Sigmoid colon (tissue), 7 donors: ENCODE data around the gene TMEM108. TPM values are rescaled to one million over a fixed set of nuclear protein-coding genes. Genes with fewer than 3 reads are reported as not detected.

Experiments
- DNase-seq: peaks from one replicate; pipeline ENCODE4 v3.0.0-alpha.2; 2019
- H3K27ac ChIP-seq, 4 donors: fragments of 200-600 bp; sonication (generic); one replicate each; pipeline ENCODE4 v1.5.1; 2016 to 2019; ENCODE audit warnings: mild to moderate bottlenecking in 1 of 4
- H3K27me3 ChIP-seq, 3 donors: fragments of 200-600 bp; sonication (generic); one replicate each; pipeline ENCODE4 v1.5.1; 2019; ENCODE audit warnings: mild to moderate bottlenecking in 1 of 3
- H3K36me3 ChIP-seq, 4 donors: fragments of 200-600 bp; sonication (generic); one replicate each; pipeline ENCODE4 v1.5.1; 2016 to 2019
- H3K4me1 ChIP-seq, 4 donors: fragments of 200-600 bp; sonication (generic); one replicate each; pipeline ENCODE4 v1.5.1; 2017 to 2019
- H3K4me3 ChIP-seq, 4 donors: fragments of 200-600 bp; sonication (generic); one replicate each; pipeline ENCODE4 v1.5.1; 2017 to 2019; ENCODE audit warnings: mild to moderate bottlenecking in 2 of 4, moderate library complexity in 1 of 4
- H3K9me3 ChIP-seq, 4 donors: fragments of 200-600 bp in 3 of 4; sonication (generic) in 3 of 4; one replicate each; pipeline versions ENCODE4 v1.5.1 to v1.6.1; 2013 to 2019
- CTCF ChIP-seq, 4 experiments: fragments of 450-650 bp in 3 of 4; fragments of 200-600 bp in 1 of 4; IDR thresholded peaks; one replicate each; pipeline ENCODE4 v1.5.1; 2016 to 2019; ENCODE audit warnings: antibody characterized with exemption in 4 of 4, mild to moderate bottlenecking in 3 of 4, moderate library complexity in 2 of 4
- EP300 ChIP-seq, 4 donors: sonication (generic); formaldehyde crosslinking; IDR thresholded peaks; one replicate each; pipeline ENCODE4 v1.6.1; 2017; ENCODE audit warnings: antibody characterized with exemption in 4 of 4
- POLR2A ChIP-seq, 2 donors: fragments of 450-650 bp; IDR thresholded peaks; one replicate each; pipeline ENCODE4 v1.6.1; 2016; ENCODE audit warnings: antibody characterized with exemption in 2 of 2, mild to moderate bottlenecking in 2 of 2, moderate library complexity in 2 of 2
- POLR2AphosphoS5 ChIP-seq, 4 donors: sonication (generic); formaldehyde crosslinking; IDR thresholded peaks; one replicate each; pipeline ENCODE4 v1.6.1; 2017; ENCODE audit warnings: antibody characterized with exemption in 4 of 4
- WGBS, 2 donors: extraction: QIAGEN DNeasy Blood & Tissue Kit; methylation state at CpG; one replicate each; pipeline ENCODE4 v1.1.7; 2013; 5-methylcytosine and 5-hydroxymethylcytosine counted together
- intact Hi-C: fragments of 100-400 bp; cut with DNase I; formaldehyde crosslinking; loops from one replicate; pipeline ENCODE4 v1.15.1; 2023
- polyA plus RNA-seq, 3 donors: library from polyadenylated mRNA; stranded (reverse); fragments of 200-250 nt; gene quantifications; one replicate each; pipeline ENCODE4 v1.2.3, GENCODE V29; 2013
- total RNA-seq, 4 donors: library from RNA; depleted of rRNA; stranded (reverse); fragments of >200 nt; gene quantifications; one replicate each; pipeline ENCODE4 v1.1.0, GENCODE V29; 2016
- donor health status: healthy with polysubstance abuse.
- donor health status: Bipolar disorder and iron deficiency.
- donor health status: healthy.

The TMEM108 gene
- total and polyA plus RNA-seq, 7 donors, result 0.71 to 3.0 (median 0.86) TPM; not detected in 2

- TF ChIP-seq POLR2A (IDR thresholded peaks at IDR 0.05) (no peak), CTCF (IDR thresholded peaks at IDR 0.05) (no peak), EP300 (IDR thresholded peaks at IDR 0.05) (no peak), POLR2AphosphoS5 (IDR thresholded peaks at IDR 0.05) (no peak)
- no peaks in the 10 kb centered on the region for H3K36me3 ChIP-seq
- H3K4me1 ChIP-seq, result peaks cover 0 to 6% (median 2%) of the 10 kb centered on the region in 4 donors
- H3K9me3 ChIP-seq, result no peaks in the 10 kb centered on the region
- no peaks in the 10 kb centered on the region for H3K27me3 ChIP-seq
- DNase-seq, result no peak
- H3K27ac ChIP-seq, result no peak overlapping the region
- intact Hi-C loops, result no loop called here
- H3K4me3 ChIP-seq, result no peak overlapping the region
Observed at GRCh38 chr3:133386876-133387275, 348.7 kb downstream of the TMEM108 start.

- H3K4me1 ChIP-seq, result peaks cover 0 to 6% (median 2%) of the 10 kb centered on the region in 4 donors
- TF ChIP-seq POLR2A (IDR thresholded peaks at IDR 0.05) (no peak), EP300 (IDR thresholded peaks at IDR 0.05) (no peak), CTCF (IDR thresholded peaks at IDR 0.05) (no peak), POLR2AphosphoS5 (IDR thresholded peaks at IDR 0.05) (no peak)
- H3K27me3 ChIP-seq, result no peaks in the 10 kb centered on the region
- 87 to 89% methylated on average over 4 of the region's 4 CpGs for WGBS, 2 donors
- intact Hi-C loops, result no loop called here
- no peaks in the 10 kb centered on the region for H3K36me3 ChIP-seq
- H3K9me3 ChIP-seq, result no peaks in the 10 kb centered on the region
- H3K27ac ChIP-seq, result no peak overlapping the region
- DNase-seq, result no peak
- no peak overlapping the region for H3K4me3 ChIP-seq
Observed at GRCh38 chr3:133387341-133387740, 349.1 kb downstream of the TMEM108 start.

- WGBS, 2 donors, result 77 to 84% methylated on average over 4 of the region's 4 CpGs
- H3K4me3 ChIP-seq, result no peak overlapping the region
- no peak overlapping the region for H3K27ac ChIP-seq
- peaks cover 0 to 6% (median 2%) of the 10 kb centered on the region in 4 donors for H3K4me1 ChIP-seq
- intact Hi-C loops, result no loop called here
- H3K36me3 ChIP-seq, result no peaks in the 10 kb centered on the region
- H3K27me3 ChIP-seq, result no peaks in the 10 kb centered on the region
- no peak for TF ChIP-seq POLR2A (IDR thresholded peaks at IDR 0.05)
- TF ChIP-seq CTCF (IDR thresholded peaks at IDR 0.05), result no peak
- TF ChIP-seq POLR2AphosphoS5 (IDR thresholded peaks at IDR 0.05), result no peak
- no peak for TF ChIP-seq EP300 (IDR thresholded peaks at IDR 0.05)
- H3K9me3 ChIP-seq, result no peaks in the 10 kb centered on the region
- DNase-seq, result no peak
Observed at GRCh38 chr3:133388696-133389395, 350.7 kb downstream of the TMEM108 start.

- intact Hi-C loops, result no loop called here
- H3K4me1 ChIP-seq, result no peaks in the 10 kb centered on the region
- H3K4me3 ChIP-seq, result no peak overlapping the region
- no peak overlapping the region for H3K27ac ChIP-seq
- no peaks in the 10 kb centered on the region for H3K9me3 ChIP-seq
- DNase-seq, result no peak
- WGBS, 2 donors, result 86 to 89% methylated on average over 4 of the region's 4 CpGs
- no peak for TF ChIP-seq EP300 (IDR thresholded peaks at IDR 0.05)
- no peak for TF ChIP-seq CTCF (IDR thresholded peaks at IDR 0.05)
- no peak for TF ChIP-seq POLR2A (IDR thresholded peaks at IDR 0.05)
- no peak for TF ChIP-seq POLR2AphosphoS5 (IDR thresholded peaks at IDR 0.05)
- no peaks in the 10 kb centered on the region for H3K36me3 ChIP-seq
- H3K27me3 ChIP-seq, result no peaks in the 10 kb centered on the region
Observed at GRCh38 chr3:133390715-133391114, 352.5 kb downstream of the TMEM108 start.

- Histone ChIP-seq H3K36me3 (no peaks in the 10 kb centered on the region), H3K4me3 (no peak overlapping the region), H3K27me3 (no peaks in the 10 kb centered on the region), H3K27ac (no peak overlapping the region), H3K4me1 (no peaks in the 10 kb centered on the region), H3K9me3 (no peaks in the 10 kb centered on the region)
- no peak for DNase-seq
- TF ChIP-seq EP300 (IDR thresholded peaks at IDR 0.05) (no peak), CTCF (IDR thresholded peaks at IDR 0.05) (no peak), POLR2AphosphoS5 (IDR thresholded peaks at IDR 0.05) (no peak), POLR2A (IDR thresholded peaks at IDR 0.05) (no peak)
- WGBS, 2 donors, result 68 to 84% methylated on average over 1 of the region's 1 CpG
- intact Hi-C loops, result no loop called here
Observed at GRCh38 chr3:133393204-133393603, 355.0 kb downstream of the TMEM108 start.
